Neural progenitor cell (in vitro differentiated cells): Measurements from ENCODE around the gene QSER1. TPM values are rescaled to one million over a fixed set of nuclear protein-coding genes. Genes with fewer than 3 reads are reported as not detected.

Experiments
- DNase-seq: peaks from one replicate; pipeline ENCODE4 v3.0.0-alpha.2; 2016; ENCODE audit warnings: low spot score
- H2AFZ ChIP-seq: fragments of 200-600 bp; sonication (generic); replicated peaks from 2 replicates; pipeline ENCODE4 v1.6.1; 2016; ENCODE audit warnings: antibody characterized with exemption
- H3F3A ChIP-seq: fragments of 200-600 bp; sonication (generic); 2 replicates; pipeline ENCODE4 v1.6.1; 2016; ENCODE audit warnings: antibody characterized with exemption, low read depth
- H3K27ac ChIP-seq: fragments of 200-600 bp; sonication (generic); 2 replicates; pipeline ENCODE4 v1.5.1; 2016; ENCODE audit warnings: mild to moderate bottlenecking
- H3K27me3 ChIP-seq: fragments of 200-600 bp; sonication (generic); 2 replicates; pipeline ENCODE4 v1.6.1; 2016; ENCODE audit warnings: mild to moderate bottlenecking, moderate library complexity
- H3K36me3 ChIP-seq: fragments of 200-600 bp; sonication (generic); 2 replicates; pipeline ENCODE4 v1.5.1; 2016
- H3K4me1 ChIP-seq: fragments of 200-600 bp; sonication (generic); 2 replicates; pipeline ENCODE4 v1.6.1; 2016; ENCODE audit warnings: mixed run types
- H3K4me2 ChIP-seq: fragments of 200-600 bp; sonication (generic); 2 replicates; pipeline ENCODE4 v1.6.1; 2016
- H3K4me3 ChIP-seq: fragments of 200-600 bp; sonication (generic); 2 replicates; pipeline ENCODE4 v1.5.1; 2016
- H3K79me2 ChIP-seq: fragments of 200-600 bp; sonication (generic); 2 replicates; pipeline ENCODE4 v1.6.1; 2016; ENCODE audit warnings: low read depth
- H3K9ac ChIP-seq: fragments of 200-600 bp; sonication (generic); 2 replicates; pipeline ENCODE4 v1.6.1; 2016
- H3K9me3 ChIP-seq: fragments of 200-600 bp; sonication (generic); 2 replicates; pipeline ENCODE4 v1.5.1; 2016; ENCODE audit warnings: low read depth
- H4K20me1 ChIP-seq: fragments of 200-600 bp; sonication (generic); 2 replicates; pipeline ENCODE4 v1.6.1; 2016; ENCODE audit warnings: low read depth
- H3K27ac Mint-ChIP-seq: 3 replicates; pipeline ENCODE4 v1.8.0; 2021; ENCODE audit warnings: mixed read lengths
- H3K27me3 Mint-ChIP-seq: 2 replicates; pipeline ENCODE4 v1.8.0; 2022; ENCODE audit warnings: low read depth, mild to moderate bottlenecking, inconsistent platforms, moderate library complexity, mixed read lengths; ENCODE audit not compliant: insufficient read depth
- H3K36me3 Mint-ChIP-seq: 3 replicates; pipeline ENCODE4 v1.8.0; 2021; ENCODE audit warnings: mixed read lengths
- H3K4me1 Mint-ChIP-seq: 3 replicates; pipeline ENCODE4 v1.8.0; 2021; ENCODE audit warnings: mixed read lengths
- H3K4me3 Mint-ChIP-seq: 3 replicates; pipeline ENCODE4 v1.8.0; 2021; ENCODE audit warnings: mild to moderate bottlenecking, moderate library complexity, mixed read lengths
- H3K9me3 Mint-ChIP-seq: 3 replicates; pipeline ENCODE4 v1.8.0; 2020; ENCODE audit warnings: mixed read lengths
- CTCF ChIP-seq: fragments of 200-600 bp; sonication (generic); IDR thresholded peaks from 2 replicates; pipeline ENCODE4 v1.5.1; 2017; ENCODE audit warnings: antibody characterized with exemption, mild to moderate bottlenecking
- EZH2 ChIP-seq: fragments of 200-600 bp; sonication (generic); IDR thresholded peaks from 2 replicates; pipeline ENCODE4 v1.6.1; 2017; ENCODE audit warnings: antibody characterized with exemption, mild to moderate bottlenecking, moderate library complexity
- EZH2phosphoT487 ChIP-seq: fragments of 200-600 bp; sonication (generic); IDR thresholded peaks from 2 replicates; pipeline ENCODE4 v1.6.1; 2017; ENCODE audit warnings: antibody characterized with exemption
- total RNA-seq: library from RNA; depleted of rRNA; stranded (reverse); fragments of >200 nt; gene quantifications from 2 replicates; pipeline ENCODE4 v1.2.3, GENCODE V29; 2015; ENCODE audit warnings: low replicate concordance

Gene QSER1
- total RNA-seq, 1 donor from 2014 or later: 79.2 TPM

DNA sequence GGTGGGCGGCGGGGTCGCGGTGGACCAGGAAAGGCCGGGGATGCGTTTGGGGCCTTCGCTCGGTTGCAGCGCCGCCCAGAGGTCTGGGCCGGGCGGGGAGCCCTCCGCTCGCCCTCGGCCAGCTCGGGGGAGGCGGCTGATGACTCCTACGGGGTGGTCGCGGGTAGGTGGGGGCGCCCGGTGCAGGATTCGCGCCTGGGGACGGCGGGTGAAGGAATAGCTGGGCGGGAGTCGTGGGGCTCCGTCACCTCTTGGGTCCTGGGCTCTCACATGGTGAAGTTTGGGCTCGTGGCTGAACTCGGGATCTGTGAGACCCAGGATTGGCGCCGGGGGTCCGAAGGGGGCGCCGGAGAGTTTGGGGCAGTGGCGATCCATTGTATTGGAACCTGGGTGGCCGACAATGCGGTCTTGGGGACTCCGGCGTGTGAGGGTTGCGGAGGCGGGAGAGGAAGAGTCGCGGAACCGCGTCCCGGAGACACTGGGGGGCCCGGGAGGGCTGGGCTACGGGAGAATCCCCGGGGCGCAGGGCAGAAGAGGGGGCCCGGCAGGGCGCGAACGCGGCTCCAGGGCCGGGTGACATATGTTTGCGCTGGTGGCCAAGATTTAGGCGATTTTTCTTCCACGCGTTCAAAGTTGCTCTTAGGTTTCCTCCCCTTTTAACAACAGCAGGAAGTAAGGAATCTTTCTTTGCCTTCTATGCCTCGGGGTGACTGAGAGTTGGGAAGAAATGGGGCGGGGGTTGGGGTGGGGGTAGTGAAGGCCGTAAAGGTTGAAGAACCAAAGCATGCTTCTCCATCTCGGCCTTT, 935 bp downstream of the QSER1 start:
- H3K4me1 ChIP-seq: peaks cover 30% of the 10 kb centered on the region
- peak overlapping the region; percentile 87 for H3K4me2 ChIP-seq
- peak; percentile 92 for DNase-seq
- peak overlapping the region; percentile 97 for H3K4me3 ChIP-seq
- Mint-ChIP-seq H3K9me3 (peaks cover 6% of the 10 kb centered on the region), H3K27ac (peak overlapping the region; percentile 98), H3K36me3 (peaks cover 14% of the 10 kb centered on the region), H3K4me1 (peaks cover 33% of the 10 kb centered on the region), H3K4me3 (peak overlapping the region; percentile 96), H3K27me3 (peaks cover 14% of the 10 kb centered on the region)
- H3K27ac ChIP-seq: peak overlapping the region; percentile 93
- H3K36me3 ChIP-seq: no peaks in the 10 kb centered on the region
- H3K79me2 ChIP-seq: peaks cover 71% of the 10 kb centered on the region
- no peaks in the 10 kb centered on the region for H3K9me3 ChIP-seq
- peaks cover 41% of the 10 kb centered on the region for H3F3A ChIP-seq
- H2AFZ ChIP-seq: peak overlapping the region; percentile 53
- H4K20me1 ChIP-seq: peaks cover 18% of the 10 kb centered on the region
- no peak for TF ChIP-seq EZH2phosphoT487
- peak; percentile 71 for TF ChIP-seq CTCF
- no peak for TF ChIP-seq EZH2
- H3K9ac ChIP-seq: peak overlapping the region; percentile 67
- H3K27me3 ChIP-seq: no peaks in the 10 kb centered on the region

DNA sequence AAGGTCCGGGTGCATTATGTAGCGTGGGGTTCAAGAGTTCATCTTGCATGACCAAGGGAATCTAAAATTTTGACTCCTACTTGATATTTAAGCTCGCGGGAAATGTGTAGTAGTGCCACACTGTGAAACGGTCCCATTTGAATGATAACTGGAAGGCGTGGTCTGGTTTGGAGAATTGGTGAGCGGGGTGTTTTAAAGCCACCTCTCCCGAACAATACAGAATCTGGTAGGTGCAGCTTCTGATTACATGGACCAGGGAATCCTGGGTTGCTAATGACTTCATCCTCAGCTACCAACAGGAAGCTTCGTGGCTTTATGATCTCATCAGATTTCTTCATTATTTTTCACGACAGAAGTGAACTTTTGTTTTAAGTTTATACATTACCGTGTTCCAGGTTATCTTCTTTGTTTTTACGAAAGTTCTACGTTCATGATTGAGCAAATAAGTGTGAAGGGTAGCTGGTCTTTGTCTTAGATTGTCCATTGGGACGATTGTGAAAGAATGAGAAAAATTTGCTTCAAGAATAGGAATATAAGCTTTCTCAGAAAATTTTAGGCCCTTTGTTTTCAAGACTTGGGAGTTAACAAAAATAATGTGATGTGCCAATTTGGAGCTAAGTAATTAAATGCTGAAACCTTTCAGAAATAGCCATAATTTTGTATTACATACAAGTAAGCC, 1.7 kb downstream of the QSER1 start:
- H3K79me2 ChIP-seq: peaks cover 78% of the 10 kb centered on the region
- H3K4me3 ChIP-seq: peak overlapping the region; percentile 97
- peaks cover 41% of the 10 kb centered on the region for H3F3A ChIP-seq
- peak overlapping the region; percentile 93 for H3K27ac ChIP-seq
- no peaks in the 10 kb centered on the region for H3K9me3 ChIP-seq
- peaks cover 2% of the 10 kb centered on the region for H3K9me3 Mint-ChIP-seq
- H3K36me3 ChIP-seq: no peaks in the 10 kb centered on the region
- peak overlapping the region; percentile 96 for H3K4me3 Mint-ChIP-seq
- TF ChIP-seq CTCF: no peak
- TF ChIP-seq EZH2phosphoT487: no peak
- TF ChIP-seq EZH2: no peak
- DNase-seq: peak; percentile 69
- peak overlapping the region; percentile 87 for H3K4me2 ChIP-seq
- H3K9ac ChIP-seq: peak overlapping the region; percentile 67
- no peaks in the 10 kb centered on the region for H3K27me3 ChIP-seq
- H3K27me3 Mint-ChIP-seq: peaks cover 14% of the 10 kb centered on the region
- H4K20me1 ChIP-seq: peaks cover 21% of the 10 kb centered on the region
- peak overlapping the region; percentile 53 for H2AFZ ChIP-seq
- peak overlapping the region; percentile 98 for H3K27ac Mint-ChIP-seq
- H3K4me1 Mint-ChIP-seq: peaks cover 33% of the 10 kb centered on the region
- H3K4me1 ChIP-seq: peaks cover 30% of the 10 kb centered on the region
- H3K36me3 Mint-ChIP-seq: peaks cover 17% of the 10 kb centered on the region

DNA sequence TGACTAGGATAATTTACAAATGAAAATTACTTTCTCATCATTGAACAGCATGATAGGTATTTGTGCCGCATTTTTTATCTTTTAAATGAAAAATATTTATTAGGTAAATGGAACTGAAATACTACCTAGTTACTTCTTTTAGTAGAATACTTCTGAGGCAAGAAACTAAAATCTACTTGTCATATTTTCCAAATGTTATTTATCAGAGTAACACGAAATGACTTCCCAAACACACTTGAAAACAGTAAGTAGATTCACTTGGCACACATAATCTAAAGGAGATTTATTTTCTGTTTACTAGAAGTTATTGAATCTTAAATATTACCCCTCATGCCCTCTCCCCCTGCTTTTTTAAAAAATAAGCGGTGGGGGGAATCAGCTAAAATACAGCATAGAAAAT, 2.3 kb downstream of the QSER1 start:
- Mint-ChIP-seq H3K4me3 (peak overlapping the region; percentile 96), H3K36me3 (peaks cover 20% of the 10 kb centered on the region), H3K4me1 (peaks cover 35% of the 10 kb centered on the region), H3K9me3 (peaks cover 2% of the 10 kb centered on the region), H3K27ac (peak overlapping the region; percentile 83), H3K27me3 (peaks cover 14% of the 10 kb centered on the region)
- Histone ChIP-seq H3K27ac (no peak overlapping the region), H3K4me2 (peak overlapping the region; percentile 87), H3K4me3 (peak overlapping the region; percentile 97), H3K9ac (peak overlapping the region; percentile 67), H3K9me3 (no peaks in the 10 kb centered on the region), H3K36me3 (no peaks in the 10 kb centered on the region), H3F3A (peaks cover 41% of the 10 kb centered on the region), H3K4me1 (peaks cover 30% of the 10 kb centered on the region), H3K79me2 (peaks cover 84% of the 10 kb centered on the region), H3K27me3 (no peaks in the 10 kb centered on the region), H2AFZ (no peak overlapping the region), H4K20me1 (peaks cover 22% of the 10 kb centered on the region)
- DNase-seq: no peak
- TF ChIP-seq CTCF: no peak
